ENCODE results near the gene ACE. TPM values are rescaled to one million over a fixed set of nuclear protein-coding genes. Genes with fewer than 3 reads are reported as not detected.

Gene ACE
- total and polyA plus RNA-seq, 2 donors from 2014 or later, result 4.3 to 12.9 TPM

DNA sequence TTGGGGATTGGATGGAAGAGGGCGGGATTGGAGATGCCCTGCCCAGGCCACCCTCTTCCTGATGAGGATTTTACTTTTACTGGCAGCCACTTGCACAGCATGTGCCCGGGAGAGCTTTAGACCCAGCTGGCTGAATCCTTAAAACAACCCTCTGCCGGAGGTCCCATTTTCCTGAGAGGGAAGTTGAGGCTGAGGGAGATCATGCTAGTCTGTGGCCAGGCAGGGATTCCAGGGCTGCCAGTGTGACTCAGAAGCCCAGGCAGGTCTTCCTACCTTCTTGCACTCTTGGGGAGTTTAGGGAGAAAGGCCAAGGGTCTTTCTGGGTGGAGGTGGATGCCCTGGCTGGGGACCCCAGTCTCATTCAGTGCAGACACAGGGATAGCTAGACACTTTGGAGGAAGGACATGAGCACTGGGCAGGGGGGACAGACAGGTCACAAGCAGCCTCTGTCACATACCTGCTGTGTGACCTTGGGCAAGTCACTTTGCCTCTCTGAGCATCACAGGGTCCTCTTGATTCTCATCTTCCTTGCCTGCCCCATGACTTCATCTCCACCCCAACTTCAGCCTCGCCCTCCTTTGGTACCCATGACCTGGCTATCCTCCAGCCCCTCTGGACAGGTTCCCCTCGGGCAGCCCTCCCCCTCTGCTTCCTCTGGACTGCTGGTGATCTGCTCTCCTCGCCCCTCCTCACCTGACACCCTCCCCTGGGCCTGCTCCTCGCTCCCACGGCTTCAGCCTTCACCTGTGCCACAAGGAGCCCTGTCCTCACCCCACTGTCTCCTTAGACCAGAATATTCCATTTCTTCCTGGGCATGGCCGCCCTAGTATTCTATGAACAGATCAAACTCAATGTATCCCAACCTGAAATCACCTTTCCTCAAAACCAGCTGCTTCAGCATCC, 62.1 kb downstream of the ACE start:
- intact Hi-C loops (cut with DNase I), result no loop called here
- DNase-seq, result no peak
- Histone ChIP-seq H3K4me1 (ENCODE audit: control insufficient read depth in 2 of 3, insufficient read depth in 2 of 3, low read depth in 1 of 3, low read length in 3 of 3) (peaks cover 0 to 3% (median 0%) of the 10 kb centered on the region in 3 donors), H3K4me3 (ENCODE audit: low read length in 3 of 3) (no peak overlapping the region), H3K9me3 (ENCODE audit: control insufficient read depth in 2 of 3, insufficient read depth in 1 of 3, low read length in 3 of 3) (no peaks in the 10 kb centered on the region), H3K27ac (ENCODE audit: low read depth in 2 of 2, low read length in 2 of 2) (no peak overlapping the region), H3K9ac (ENCODE audit: low read length in 3 of 3) (no peak overlapping the region), H3K36me3 (ENCODE audit: control insufficient read depth in 2 of 3, insufficient read depth in 3 of 3, low read length in 3 of 3) (no peaks in the 10 kb centered on the region), H3K27me3 (ENCODE audit: control insufficient read depth, insufficient read depth, low read length) (peaks cover 6% of the 10 kb centered on the region)
- TF ChIP-seq, protein P1, sequence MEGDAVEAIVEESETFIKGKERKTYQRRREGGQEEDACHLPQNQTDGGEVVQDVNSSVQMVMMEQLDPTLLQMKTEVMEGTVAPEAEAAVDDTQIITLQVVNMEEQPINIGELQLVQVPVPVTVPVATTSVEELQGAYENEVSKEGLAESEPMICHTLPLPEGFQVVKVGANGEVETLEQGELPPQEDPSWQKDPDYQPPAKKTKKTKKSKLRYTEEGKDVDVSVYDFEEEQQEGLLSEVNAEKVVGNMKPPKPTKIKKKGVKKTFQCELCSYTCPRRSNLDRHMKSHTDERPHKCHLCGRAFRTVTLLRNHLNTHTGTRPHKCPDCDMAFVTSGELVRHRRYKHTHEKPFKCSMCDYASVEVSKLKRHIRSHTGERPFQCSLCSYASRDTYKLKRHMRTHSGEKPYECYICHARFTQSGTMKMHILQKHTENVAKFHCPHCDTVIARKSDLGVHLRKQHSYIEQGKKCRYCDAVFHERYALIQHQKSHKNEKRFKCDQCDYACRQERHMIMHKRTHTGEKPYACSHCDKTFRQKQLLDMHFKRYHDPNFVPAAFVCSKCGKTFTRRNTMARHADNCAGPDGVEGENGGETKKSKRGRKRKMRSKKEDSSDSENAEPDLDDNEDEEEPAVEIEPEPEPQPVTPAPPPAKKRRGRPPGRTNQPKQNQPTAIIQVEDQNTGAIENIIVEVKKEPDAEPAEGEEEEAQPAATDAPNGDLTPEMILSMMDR (IDR thresholded peaks at IDR 0.05; ENCODE audit: borderline replicate concordance, extremely low read depth, insufficient read depth), result no peak
- no peak for FAIRE-seq

DNA sequence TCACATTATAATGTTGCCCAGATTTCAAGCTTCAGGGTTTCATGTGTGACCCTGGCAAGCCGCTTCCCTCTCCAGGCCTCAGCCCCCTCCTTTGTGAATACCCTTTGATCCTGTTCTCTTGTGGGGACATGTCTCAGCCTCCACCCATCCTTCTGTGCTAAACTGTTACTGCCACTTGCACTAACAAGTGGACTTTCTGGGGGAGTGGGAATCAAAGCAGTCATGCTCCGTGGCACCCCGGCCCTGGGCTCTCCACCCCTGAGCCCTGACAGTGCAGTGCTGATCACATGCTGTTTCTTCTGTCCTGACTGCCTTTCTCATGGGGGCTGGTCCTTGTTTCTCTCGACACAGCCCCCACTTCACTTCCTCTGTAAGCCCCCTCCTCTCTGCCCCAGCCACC, 63.7 kb downstream of the ACE start:
- no peak for FAIRE-seq
- TF ChIP-seq, protein P1 (IDR thresholded peaks at IDR 0.05; ENCODE audit: borderline replicate concordance, extremely low read depth, insufficient read depth), result no peak
- Histone ChIP-seq H3K4me3 (ENCODE audit: low read length in 3 of 3) (no peak overlapping the region), H3K9ac (ENCODE audit: low read length in 3 of 3) (no peak overlapping the region), H3K9me3 (ENCODE audit: control insufficient read depth in 2 of 3, insufficient read depth in 1 of 3, low read length in 3 of 3) (no peaks in the 10 kb centered on the region), H3K4me1 (ENCODE audit: control insufficient read depth in 2 of 3, insufficient read depth in 2 of 3, low read depth in 1 of 3, low read length in 3 of 3) (peaks cover 0 to 3% (median 0%) of the 10 kb centered on the region in 3 donors), H3K36me3 (ENCODE audit: control insufficient read depth in 2 of 3, insufficient read depth in 3 of 3, low read length in 3 of 3) (no peaks in the 10 kb centered on the region), H3K27me3 (ENCODE audit: control insufficient read depth, insufficient read depth, low read length) (peaks cover 6% of the 10 kb centered on the region), H3K27ac (ENCODE audit: low read depth in 2 of 2, low read length in 2 of 2) (no peak overlapping the region)
- DNase-seq, result peak in 4 of 5 donors; percentile 34 to 68 (median 52)
- intact Hi-C loops (cut with DNase I), result no loop called here

DNA sequence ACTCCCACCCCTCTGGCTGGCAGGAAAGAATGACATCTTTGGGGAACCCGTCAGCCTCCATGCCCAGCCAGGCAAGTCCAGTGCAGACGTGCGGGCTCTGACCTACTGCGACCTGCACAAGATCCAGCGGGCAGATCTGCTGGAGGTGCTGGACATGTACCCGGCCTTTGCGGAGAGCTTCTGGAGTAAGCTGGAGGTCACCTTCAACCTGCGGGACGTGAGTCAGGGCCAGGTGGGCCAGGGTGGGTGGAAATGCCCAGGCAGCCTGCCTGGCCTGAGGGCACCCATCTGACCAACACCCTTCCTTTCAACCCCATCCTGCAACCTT, 65.3 kb downstream of the ACE start:
- H3K4me3 ChIP-seq (ENCODE audit: low read length in 3 of 3), result no peak overlapping the region
- TF ChIP-seq, protein P1 (IDR thresholded peaks at IDR 0.05; ENCODE audit: borderline replicate concordance, extremely low read depth, insufficient read depth), result no peak
- intact Hi-C loops (cut with DNase I), result no loop called here
- H3K9me3 ChIP-seq (ENCODE audit: control insufficient read depth in 2 of 3, insufficient read depth in 1 of 3, low read length in 3 of 3), result no peaks in the 10 kb centered on the region
- H3K27me3 ChIP-seq (ENCODE audit: control insufficient read depth, insufficient read depth, low read length), result peaks cover 6% of the 10 kb centered on the region
- FAIRE-seq (no peak), DNase-seq (no peak)
- H3K4me1 ChIP-seq (ENCODE audit: control insufficient read depth in 2 of 3, insufficient read depth in 2 of 3, low read depth in 1 of 3, low read length in 3 of 3), result peaks cover 0 to 3% (median 0%) of the 10 kb centered on the region in 3 donors
- no peaks in the 10 kb centered on the region for H3K36me3 ChIP-seq (ENCODE audit: control insufficient read depth in 2 of 3, insufficient read depth in 3 of 3, low read length in 3 of 3)
- H3K9ac ChIP-seq (ENCODE audit: low read length in 3 of 3), result no peak overlapping the region
- H3K27ac ChIP-seq (ENCODE audit: low read depth in 2 of 2, low read length in 2 of 2), result no peak overlapping the region

Measured in kidney (tissue), 14 donors.